ENCODE results near the gene PTCHD4.
"Not testable (repeated sequence)": the region's sequence is repeated elsewhere in the genome, so short reads cannot be mapped to it uniquely, and the experiment has no call there.

The PTCHD4 gene

DNA sequence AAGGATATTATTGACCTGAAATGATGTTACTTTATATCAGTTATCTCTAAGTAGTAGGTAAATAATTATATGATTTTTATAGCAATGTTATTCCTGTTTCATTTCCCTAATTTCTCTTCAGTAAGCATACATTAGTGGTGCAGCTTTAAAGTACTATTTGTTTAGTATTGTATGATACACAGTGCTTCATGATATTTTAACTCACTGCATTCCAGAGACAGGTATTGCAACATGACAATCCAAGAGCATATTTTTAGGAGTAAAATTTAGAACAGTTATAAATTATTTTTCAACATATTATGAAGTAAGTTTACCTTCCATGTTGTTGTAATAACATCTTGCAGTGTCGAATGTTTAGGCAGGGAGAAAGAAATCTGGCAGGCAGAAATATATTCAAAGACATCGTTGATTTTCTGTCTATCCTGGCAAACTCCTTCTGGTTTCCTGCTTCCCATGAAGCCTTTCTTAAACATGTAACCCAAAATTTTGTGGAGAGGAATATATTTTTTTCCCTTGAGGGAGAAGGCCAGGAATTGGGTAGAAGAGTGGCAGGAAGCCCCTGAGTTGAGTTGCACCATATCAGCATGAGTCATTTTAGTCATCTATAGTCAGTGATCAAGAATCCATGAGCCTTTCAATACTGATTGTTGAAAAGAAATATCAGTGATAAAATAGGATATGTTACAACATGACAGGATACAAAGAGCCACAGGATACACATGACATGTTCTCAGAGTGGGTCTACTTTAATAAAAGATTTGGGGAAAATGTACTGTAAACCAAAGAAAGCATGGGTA is 29.0 kb upstream of the PTCHD4 start:
- H3K4me1 Mint-ChIP-seq, result no peaks in the 10 kb centered on the region
- no peak overlapping the region for H3K27ac Mint-ChIP-seq
- H3K9me3 Mint-ChIP-seq, result no peaks in the 10 kb centered on the region
- DNase-seq, result no peak
- H3K27me3 Mint-ChIP-seq (ENCODE audit: low read depth, poor library complexity), result no peaks in the 10 kb centered on the region
- no peaks in the 10 kb centered on the region for H3K36me3 Mint-ChIP-seq (ENCODE audit: low read depth)
- TF ChIP-seq, protein P1, sequence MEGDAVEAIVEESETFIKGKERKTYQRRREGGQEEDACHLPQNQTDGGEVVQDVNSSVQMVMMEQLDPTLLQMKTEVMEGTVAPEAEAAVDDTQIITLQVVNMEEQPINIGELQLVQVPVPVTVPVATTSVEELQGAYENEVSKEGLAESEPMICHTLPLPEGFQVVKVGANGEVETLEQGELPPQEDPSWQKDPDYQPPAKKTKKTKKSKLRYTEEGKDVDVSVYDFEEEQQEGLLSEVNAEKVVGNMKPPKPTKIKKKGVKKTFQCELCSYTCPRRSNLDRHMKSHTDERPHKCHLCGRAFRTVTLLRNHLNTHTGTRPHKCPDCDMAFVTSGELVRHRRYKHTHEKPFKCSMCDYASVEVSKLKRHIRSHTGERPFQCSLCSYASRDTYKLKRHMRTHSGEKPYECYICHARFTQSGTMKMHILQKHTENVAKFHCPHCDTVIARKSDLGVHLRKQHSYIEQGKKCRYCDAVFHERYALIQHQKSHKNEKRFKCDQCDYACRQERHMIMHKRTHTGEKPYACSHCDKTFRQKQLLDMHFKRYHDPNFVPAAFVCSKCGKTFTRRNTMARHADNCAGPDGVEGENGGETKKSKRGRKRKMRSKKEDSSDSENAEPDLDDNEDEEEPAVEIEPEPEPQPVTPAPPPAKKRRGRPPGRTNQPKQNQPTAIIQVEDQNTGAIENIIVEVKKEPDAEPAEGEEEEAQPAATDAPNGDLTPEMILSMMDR (IDR thresholded peaks at IDR 0.05), result no peak
- no peak overlapping the region for H3K4me3 Mint-ChIP-seq

DNA sequence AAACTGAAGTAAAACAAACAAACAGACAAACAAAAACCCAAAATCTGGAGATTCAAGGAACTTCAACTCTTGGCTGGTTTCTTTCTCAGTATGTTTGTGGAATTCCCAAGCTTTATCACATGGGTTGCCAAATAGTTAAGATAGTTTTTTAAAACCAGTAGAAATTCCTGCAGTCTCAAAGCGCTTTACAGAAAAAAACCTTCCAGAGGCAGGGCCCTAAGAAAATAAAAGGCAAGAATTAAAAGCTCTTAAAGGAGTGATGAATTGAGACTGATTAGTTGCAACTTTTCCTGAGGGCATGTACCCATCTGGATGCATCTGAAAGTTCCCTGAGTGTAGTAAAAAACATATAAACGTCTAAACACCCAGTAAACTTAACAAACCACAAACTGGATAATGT is 25.9 kb upstream of the PTCHD4 start:
- Mint-ChIP-seq H3K27me3 (ENCODE audit: low read depth, poor library complexity) (no peaks in the 10 kb centered on the region), H3K9me3 (no peaks in the 10 kb centered on the region), H3K27ac (no peak overlapping the region), H3K36me3 (ENCODE audit: low read depth) (no peaks in the 10 kb centered on the region), H3K4me3 (no peak overlapping the region), H3K4me1 (no peaks in the 10 kb centered on the region)
- DNase-seq, result no peak
- TF ChIP-seq, protein P1 (IDR thresholded peaks at IDR 0.05), result no peak

DNA sequence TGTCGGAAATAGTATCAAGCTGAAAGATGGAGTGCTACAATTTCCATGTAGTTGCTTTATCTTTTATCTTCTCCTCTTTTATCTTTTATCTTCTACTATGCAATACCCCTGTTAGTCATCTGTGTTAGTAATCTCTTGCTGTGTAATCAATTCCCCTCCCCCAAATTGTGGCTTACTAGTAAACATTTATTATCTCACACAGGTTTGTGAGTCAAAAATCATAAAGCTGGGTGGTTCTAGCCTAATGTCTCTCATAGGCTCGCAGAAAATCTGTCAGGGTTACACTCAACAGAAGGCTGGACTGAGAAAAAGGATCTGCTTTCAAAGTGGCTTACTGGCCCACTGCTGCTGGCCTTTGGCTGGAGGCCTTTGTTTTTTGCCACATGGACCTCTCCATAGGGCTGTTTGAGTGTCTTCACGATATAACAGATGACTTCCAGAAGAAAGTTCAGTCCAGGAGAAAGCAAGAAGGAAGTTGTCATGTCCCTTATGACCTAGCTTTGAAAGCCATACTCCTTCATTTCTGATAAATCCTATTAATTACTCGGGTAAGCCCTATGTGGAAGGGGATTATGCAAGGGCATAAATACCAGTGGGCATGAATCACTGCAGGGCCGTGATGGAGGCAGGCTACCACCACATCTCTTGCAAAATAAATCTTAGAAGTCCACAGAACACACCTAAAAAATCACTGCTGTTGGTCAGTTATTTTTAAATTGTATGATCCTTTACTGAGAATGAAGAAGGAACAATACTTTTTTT is 24.5 kb upstream of the PTCHD4 start:
- TF ChIP-seq, protein P1 (IDR thresholded peaks at IDR 0.05), result no peak
- no peaks in the 10 kb centered on the region for H3K27me3 Mint-ChIP-seq (ENCODE audit: low read depth, poor library complexity)
- no peak overlapping the region for H3K4me3 Mint-ChIP-seq
- DNase-seq, result no peak
- no peaks in the 10 kb centered on the region for H3K9me3 Mint-ChIP-seq
- no peak overlapping the region for H3K27ac Mint-ChIP-seq
- H3K36me3 Mint-ChIP-seq (ENCODE audit: low read depth), result no peaks in the 10 kb centered on the region
- no peaks in the 10 kb centered on the region for H3K4me1 Mint-ChIP-seq

DNA sequence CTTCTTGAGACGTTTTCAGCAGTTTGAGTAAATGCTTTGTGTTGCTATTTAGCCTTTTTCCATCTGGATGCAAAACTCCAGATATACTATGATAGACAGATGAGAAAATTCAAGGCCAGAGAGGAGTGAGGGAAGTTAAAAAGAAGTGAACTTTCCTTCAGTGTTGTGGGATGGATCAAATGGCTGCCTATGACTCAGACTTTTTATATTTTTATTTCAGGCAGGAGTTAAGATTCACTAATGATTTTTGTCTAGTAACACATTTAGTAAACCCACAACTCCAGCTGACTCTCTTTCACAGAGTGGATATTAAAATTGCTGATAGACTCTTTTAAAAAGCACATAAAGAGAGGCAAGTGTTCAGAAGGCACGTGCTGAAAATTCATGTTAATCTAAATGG is 23.2 kb upstream of the PTCHD4 start:
- Mint-ChIP-seq H3K36me3 (ENCODE audit: low read depth) (no peaks in the 10 kb centered on the region), H3K27ac (no peak overlapping the region), H3K4me3 (no peak overlapping the region), H3K27me3 (ENCODE audit: low read depth, poor library complexity) (no peaks in the 10 kb centered on the region), H3K4me1 (peaks cover 11% of the 10 kb centered on the region), H3K9me3 (no peaks in the 10 kb centered on the region)
- TF ChIP-seq, protein P1 (IDR thresholded peaks at IDR 0.05), result no peak
- DNase-seq, result no peak

DNA sequence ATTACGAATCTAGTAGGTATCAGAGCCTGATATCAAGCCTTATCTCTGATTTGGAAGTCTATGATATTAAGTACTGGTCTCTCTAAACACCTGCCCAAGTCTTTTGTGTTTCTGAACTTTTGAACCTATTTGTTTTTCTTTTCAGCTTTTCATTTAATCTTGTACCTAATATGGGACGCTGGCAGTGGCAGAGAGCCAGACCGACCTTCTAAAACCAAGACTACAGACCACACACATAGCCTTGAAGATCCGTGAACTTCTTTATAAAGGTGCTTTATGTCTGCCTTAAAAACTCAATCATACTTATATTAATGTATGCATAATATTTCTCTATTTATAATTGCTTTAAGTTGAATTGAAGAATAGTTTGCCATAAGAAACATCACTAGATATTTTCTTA is 12.6 kb upstream of the PTCHD4 start:
- Mint-ChIP-seq H3K27me3 (ENCODE audit: low read depth, poor library complexity) (peaks cover 3% of the 10 kb centered on the region), H3K27ac (no peak overlapping the region), H3K9me3 (no peaks in the 10 kb centered on the region), H3K4me3 (no peak overlapping the region), H3K36me3 (ENCODE audit: low read depth) (no peaks in the 10 kb centered on the region), H3K4me1 (no peaks in the 10 kb centered on the region)
- no peak for DNase-seq
- TF ChIP-seq, protein P1 (IDR thresholded peaks at IDR 0.05), result no peak

DNA sequence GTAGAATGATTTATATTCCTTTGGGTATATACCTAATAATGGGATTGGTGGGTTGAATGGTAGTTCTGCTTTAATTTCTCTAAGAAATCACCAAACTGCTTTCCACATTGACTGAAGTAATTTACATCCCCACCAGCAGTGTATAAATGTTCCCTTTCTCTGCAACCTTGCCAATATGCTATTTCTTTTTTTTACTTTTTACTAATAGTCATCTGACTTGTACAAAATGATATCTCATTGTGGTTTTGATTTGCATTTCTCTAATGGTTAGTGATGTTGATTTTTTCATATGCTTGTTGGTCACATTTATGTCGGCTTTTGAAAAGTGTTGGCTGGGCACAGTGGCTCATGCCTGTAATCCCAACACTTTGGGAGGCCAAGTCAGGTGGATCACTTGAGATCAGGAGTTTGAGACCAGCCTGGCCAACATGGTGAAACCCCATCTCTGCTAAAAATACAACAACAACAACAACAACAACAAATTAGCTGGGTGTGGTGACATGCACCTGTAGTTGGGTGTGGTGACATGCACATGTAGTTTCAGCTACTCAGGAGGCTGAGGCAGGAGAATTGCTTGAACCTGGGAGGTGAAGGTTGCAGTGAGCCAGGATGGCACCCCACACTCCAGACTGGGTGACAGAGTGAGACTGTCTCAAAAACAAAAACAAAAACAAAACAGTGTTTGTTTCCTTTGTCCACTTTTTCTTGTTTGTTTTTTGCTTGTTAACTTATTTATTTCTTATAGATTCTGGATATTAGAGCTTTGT is 11.2 kb upstream of the PTCHD4 start:
- not testable (repeated sequence) for H3K27me3 Mint-ChIP-seq (ENCODE audit: low read depth, poor library complexity); H3K4me1 Mint-ChIP-seq; H3K27ac Mint-ChIP-seq; H3K36me3 Mint-ChIP-seq (ENCODE audit: low read depth); H3K9me3 Mint-ChIP-seq; H3K4me3 Mint-ChIP-seq; DNase-seq
